NB4 (cell line): ENCODE measurements around the gene AMBRA1.
"Not testable (repeated sequence)": the region's sequence is repeated elsewhere in the genome, so short reads cannot be mapped to it uniquely, and the experiment has no call there.

Experiments
- DNase-seq: peaks from one replicate; pipeline ENCODE4 v3.0.0; 2010; ENCODE audit warnings: low read depth
- H3K4me3 ChIP-seq: one replicate; pipeline ENCODE4 v1.5.1; 2011; ENCODE audit warnings: mild to moderate bottlenecking, low read depth, low read length, moderate library complexity
- MYC ChIP-seq: IDR thresholded peaks from 2 replicates; pipeline ENCODE4 v1.6.1; 2011; ENCODE audit warnings: low read depth, low read length
- POLR2A ChIP-seq: IDR thresholded peaks from 2 replicates; pipeline ENCODE4 v1.6.1; 2011; ENCODE audit warnings: mild to moderate bottlenecking; ENCODE audit not compliant: insufficient read length; ENCODE audit errors: extremely low read depth
- TF ChIP-seq, protein P1 (sequence below): IDR thresholded peaks from 2 replicates; pipeline ENCODE4 v1.6.1; 2011; ENCODE audit warnings: low read depth, low read length
- TF ChIP-seq, protein P2 (sequence below): IDR thresholded peaks from one replicate; pipeline ENCODE4 v1.5.1; 2012; ENCODE audit warnings: low read depth, low read length

AMBRA1 gene

GRCh38 chr11:46590740-46591605 lies 2.9 kb downstream of the AMBRA1 start:
- no peak for DNase-seq
- peak overlapping the region; percentile 41 for H3K4me3 ChIP-seq
- TF ChIP-seq, protein P1, sequence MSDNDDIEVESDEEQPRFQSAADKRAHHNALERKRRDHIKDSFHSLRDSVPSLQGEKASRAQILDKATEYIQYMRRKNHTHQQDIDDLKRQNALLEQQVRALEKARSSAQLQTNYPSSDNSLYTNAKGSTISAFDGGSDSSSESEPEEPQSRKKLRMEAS: no peak
- no peak for TF ChIP-seq MYC
- TF ChIP-seq, protein P2, sequence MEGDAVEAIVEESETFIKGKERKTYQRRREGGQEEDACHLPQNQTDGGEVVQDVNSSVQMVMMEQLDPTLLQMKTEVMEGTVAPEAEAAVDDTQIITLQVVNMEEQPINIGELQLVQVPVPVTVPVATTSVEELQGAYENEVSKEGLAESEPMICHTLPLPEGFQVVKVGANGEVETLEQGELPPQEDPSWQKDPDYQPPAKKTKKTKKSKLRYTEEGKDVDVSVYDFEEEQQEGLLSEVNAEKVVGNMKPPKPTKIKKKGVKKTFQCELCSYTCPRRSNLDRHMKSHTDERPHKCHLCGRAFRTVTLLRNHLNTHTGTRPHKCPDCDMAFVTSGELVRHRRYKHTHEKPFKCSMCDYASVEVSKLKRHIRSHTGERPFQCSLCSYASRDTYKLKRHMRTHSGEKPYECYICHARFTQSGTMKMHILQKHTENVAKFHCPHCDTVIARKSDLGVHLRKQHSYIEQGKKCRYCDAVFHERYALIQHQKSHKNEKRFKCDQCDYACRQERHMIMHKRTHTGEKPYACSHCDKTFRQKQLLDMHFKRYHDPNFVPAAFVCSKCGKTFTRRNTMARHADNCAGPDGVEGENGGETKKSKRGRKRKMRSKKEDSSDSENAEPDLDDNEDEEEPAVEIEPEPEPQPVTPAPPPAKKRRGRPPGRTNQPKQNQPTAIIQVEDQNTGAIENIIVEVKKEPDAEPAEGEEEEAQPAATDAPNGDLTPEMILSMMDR: no peak
- no peak for TF ChIP-seq POLR2A

- no peak overlapping the region for H3K4me3 ChIP-seq
- no peak for DNase-seq
- TF ChIP-seq, protein P2: no peak
- TF ChIP-seq POLR2A: no peak
- TF ChIP-seq, protein P1: no peak
- TF ChIP-seq MYC: no peak
Measured at GRCh38 chr11:46588915-46589314, 4.9 kb downstream of the AMBRA1 start.

- DNase-seq: no peak
- TF ChIP-seq POLR2A (no peak), MYC (no peak)
- TF ChIP-seq, protein P1: no peak
- TF ChIP-seq, protein P2: no peak
- H3K4me3 ChIP-seq: no peak overlapping the region
Measured at GRCh38 chr11:46588131-46588530, 5.7 kb downstream of the AMBRA1 start.

GRCh38 chr11:46583513-46583912 lies 10.3 kb downstream of the AMBRA1 start:
- H3K4me3 ChIP-seq, DNase-seq: not testable (repeated sequence)

DNA sequence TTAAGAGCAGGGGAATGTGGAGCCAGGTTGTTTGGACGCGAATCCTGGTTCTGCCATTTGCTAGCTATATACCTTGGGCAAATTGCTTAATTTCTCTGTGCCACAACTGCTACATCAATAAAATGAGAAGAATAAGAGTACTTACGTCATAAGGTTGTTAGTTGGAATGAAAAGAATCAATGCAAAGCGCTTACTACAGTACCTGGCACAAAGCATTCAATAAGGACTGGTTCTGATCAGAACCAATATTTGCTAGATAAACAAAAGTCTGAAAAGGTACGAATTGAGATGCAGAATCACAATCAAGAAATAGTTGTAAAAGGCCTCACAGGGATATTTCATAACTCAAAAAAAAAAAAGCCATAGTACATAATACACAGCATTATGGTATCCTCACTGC lies 11.2 kb downstream of the AMBRA1 start:
- no peak for TF ChIP-seq POLR2A
- no peak for TF ChIP-seq MYC
- TF ChIP-seq, protein P1: no peak
- TF ChIP-seq, protein P2: no peak
- DNase-seq: no peak
- H3K4me3 ChIP-seq: no peak overlapping the region

GRCh38 chr11:46577058-46577457 lies 16.8 kb downstream of the AMBRA1 start:
- TF ChIP-seq, protein P1: no peak
- TF ChIP-seq, protein P2: no peak
- TF ChIP-seq MYC: no peak
- no peak for TF ChIP-seq POLR2A
- DNase-seq: no peak
- no peak overlapping the region for H3K4me3 ChIP-seq
